Cardiac muscle cell (in vitro differentiated cells and primary cell): ENCODE data around the gene PSME1. TPM values are rescaled to one million over a fixed set of nuclear protein-coding genes. Genes with fewer than 3 reads are reported as not detected.
A peak's percentile ranks its signal among the peaks of the same experiment; 100 is the strongest.

Experiments used
- DNase-seq, 2 donors: peaks; one replicate each; pipeline versions ENCODE4 v3.0.0 to v3.0.0-alpha.2; 2010 to 2017; ENCODE audit warnings: low read depth in 1 of 2, low spot score in 1 of 2
- H3K27ac ChIP-seq: fragments of 200-600 bp; sonication (generic); 2 replicates; pipeline ENCODE4 v1.5.1; 2016
- H3K27me3 ChIP-seq: fragments of 200-600 bp; sonication (generic); 2 replicates; pipeline ENCODE4 v1.6.0; 2016; ENCODE audit warnings: control low read depth
- H3K36me3 ChIP-seq: fragments of 200-600 bp; sonication (generic); 2 replicates; pipeline ENCODE4 v1.5.1; 2016; ENCODE audit warnings: control low read depth
- H3K4me1 ChIP-seq: fragments of 200-600 bp; sonication (generic); 2 replicates; pipeline ENCODE4 v1.8.1; 2017; ENCODE audit warnings: low read depth, mild to moderate bottlenecking, mixed run types
- H3K4me3 ChIP-seq: fragments of 200-600 bp; sonication (generic); 2 replicates; pipeline ENCODE4 v1.5.1; 2016; ENCODE audit warnings: mild to moderate bottlenecking
- H3K9me3 ChIP-seq: fragments of 200-600 bp; sonication (generic); 2 replicates; pipeline ENCODE4 v1.5.1; 2017; ENCODE audit warnings: low read depth, mild to moderate bottlenecking, control low read depth
- CTCF ChIP-seq: IDR thresholded peaks from 2 replicates; pipeline ENCODE4 v1.5.1; 2012; ENCODE audit warnings: low read depth, mild to moderate bottlenecking, low read length
- polyA plus RNA-seq: library from polyadenylated mRNA; unstranded; fragments of >200 nt; fragmentation: Nextera tagmentation; extraction: Ambion mirVana; gene quantifications from 2 replicates; pipeline ENCODE4 v1.2.1, GENCODE V29; 2016
- total RNA-seq: library from RNA; depleted of rRNA; stranded (reverse); fragments of >200 nt; gene quantifications from 2 replicates; pipeline ENCODE4 v1.2.3, GENCODE V29; 2016

PSME1 gene
- total and polyA plus RNA-seq, 2 experiments from 2014 or later: 238 to 383 TPM

GRCh38 chr14:24113801-24114531 is 22.0 kb upstream of the PSME1 start:
- no peaks in the 10 kb centered on the region for H3K27me3 ChIP-seq
- no peak for TF ChIP-seq CTCF
- H3K36me3 ChIP-seq: peaks cover 18% of the 10 kb centered on the region
- H3K4me3 ChIP-seq: peak overlapping the region; percentile 44
- H3K9me3 ChIP-seq: no peaks in the 10 kb centered on the region
- peak; percentile 85 to 91 for DNase-seq
- peaks cover 11% of the 10 kb centered on the region for H3K4me1 ChIP-seq
- peak overlapping the region; percentile 92 for H3K27ac ChIP-seq

GRCh38 chr14:24114532-24115421 is 21.2 kb upstream of the PSME1 start, which contains the start of the genes DCAF11 and NRL:
DCAF11 (plus strand) TSS chr14:24114777; CDS start chr14:24115595, 818 bp downstream.
NRL (minus strand) TSS chr14:24114949; CDS start chr14:24082848, 32,101 bp downstream.
- TF ChIP-seq CTCF: no peak
- no peaks in the 10 kb centered on the region for H3K9me3 ChIP-seq
- H3K4me1 ChIP-seq: peaks cover 11% of the 10 kb centered on the region
- peak within 1 kb of the TSS; percentile 44 for H3K4me3 ChIP-seq
- DNase-seq: peak; percentile 99 to 100
- H3K36me3 ChIP-seq: peaks cover 26% of the 10 kb centered on the region
- H3K27ac ChIP-seq: peak within 1 kb of the TSS; percentile 92
- H3K27me3 ChIP-seq: no peaks in the 10 kb centered on the region

GRCh38 chr14:24115422-24116127 is 20.4 kb upstream of the PSME1 start:
- H3K27me3 ChIP-seq: no peaks in the 10 kb centered on the region
- H3K4me1 ChIP-seq: peaks cover 11% of the 10 kb centered on the region
- H3K27ac ChIP-seq: peak overlapping the region; percentile 92
- H3K9me3 ChIP-seq: no peaks in the 10 kb centered on the region
- DNase-seq: no peak
- H3K4me3 ChIP-seq: peak overlapping the region; percentile 44
- no peak for TF ChIP-seq CTCF
- H3K36me3 ChIP-seq: peaks cover 30% of the 10 kb centered on the region

GRCh38 chr14:24116128-24116814 is 19.7 kb upstream of the PSME1 start:
- Histone ChIP-seq H3K9me3 (no peaks in the 10 kb centered on the region), H3K36me3 (peaks cover 36% of the 10 kb centered on the region), H3K4me1 (peaks cover 11% of the 10 kb centered on the region), H3K4me3 (peak overlapping the region; percentile 44), H3K27ac (no peak overlapping the region), H3K27me3 (no peaks in the 10 kb centered on the region)
- TF ChIP-seq CTCF: no peak
- DNase-seq: no peak

- no peaks in the 10 kb centered on the region for H3K27me3 ChIP-seq
- H3K27ac ChIP-seq: no peak overlapping the region
- H3K4me1 ChIP-seq: peaks cover 11% of the 10 kb centered on the region
- peaks cover 41% of the 10 kb centered on the region for H3K36me3 ChIP-seq
- H3K9me3 ChIP-seq: no peaks in the 10 kb centered on the region
- H3K4me3 ChIP-seq: no peak overlapping the region
- DNase-seq: no peak
- TF ChIP-seq CTCF: no peak
Observed at GRCh38 chr14:24117179-24117578, 18.8 kb upstream of the PSME1 start.
